Sigmoid colon (tissue), 7 donors: ENCODE results near the gene KIAA0930. TPM values are rescaled to one million over a fixed set of nuclear protein-coding genes. Genes with fewer than 3 reads are reported as not detected.

Source experiments
- DNase-seq: peaks from one replicate; pipeline ENCODE4 v3.0.0-alpha.2; 2019
- H3K27ac ChIP-seq, 4 donors: fragments of 200-600 bp; sonication (generic); one replicate each; pipeline ENCODE4 v1.5.1; 2016 to 2019; ENCODE audit warnings: mild to moderate bottlenecking in 1 of 4
- H3K27me3 ChIP-seq, 3 donors: fragments of 200-600 bp; sonication (generic); one replicate each; pipeline ENCODE4 v1.5.1; 2019; ENCODE audit warnings: mild to moderate bottlenecking in 1 of 3
- H3K36me3 ChIP-seq, 4 donors: fragments of 200-600 bp; sonication (generic); one replicate each; pipeline ENCODE4 v1.5.1; 2016 to 2019
- H3K4me1 ChIP-seq, 4 donors: fragments of 200-600 bp; sonication (generic); one replicate each; pipeline ENCODE4 v1.5.1; 2017 to 2019
- H3K4me3 ChIP-seq, 4 donors: fragments of 200-600 bp; sonication (generic); one replicate each; pipeline ENCODE4 v1.5.1; 2017 to 2019; ENCODE audit warnings: mild to moderate bottlenecking in 2 of 4, moderate library complexity in 1 of 4
- H3K9me3 ChIP-seq, 4 donors: fragments of 200-600 bp in 3 of 4; sonication (generic) in 3 of 4; one replicate each; pipeline versions ENCODE4 v1.5.1 to v1.6.1; 2013 to 2019
- CTCF ChIP-seq, 4 experiments: fragments of 450-650 bp in 3 of 4; fragments of 200-600 bp in 1 of 4; IDR thresholded peaks; one replicate each; pipeline ENCODE4 v1.5.1; 2016 to 2019; ENCODE audit warnings: antibody characterized with exemption in 4 of 4, mild to moderate bottlenecking in 3 of 4, moderate library complexity in 2 of 4
- EP300 ChIP-seq, 4 donors: sonication (generic); formaldehyde crosslinking; IDR thresholded peaks; one replicate each; pipeline ENCODE4 v1.6.1; 2017; ENCODE audit warnings: antibody characterized with exemption in 4 of 4
- POLR2A ChIP-seq, 2 donors: fragments of 450-650 bp; IDR thresholded peaks; one replicate each; pipeline ENCODE4 v1.6.1; 2016; ENCODE audit warnings: antibody characterized with exemption in 2 of 2, mild to moderate bottlenecking in 2 of 2, moderate library complexity in 2 of 2
- POLR2AphosphoS5 ChIP-seq, 4 donors: sonication (generic); formaldehyde crosslinking; IDR thresholded peaks; one replicate each; pipeline ENCODE4 v1.6.1; 2017; ENCODE audit warnings: antibody characterized with exemption in 4 of 4
- WGBS, 2 donors: extraction: QIAGEN DNeasy Blood & Tissue Kit; methylation state at CpG; one replicate each; pipeline ENCODE4 v1.1.7; 2013; 5-methylcytosine and 5-hydroxymethylcytosine counted together
- intact Hi-C: fragments of 100-400 bp; cut with DNase I; formaldehyde crosslinking; loops from one replicate; pipeline ENCODE4 v1.15.1; 2023
- polyA plus RNA-seq, 3 donors: library from polyadenylated mRNA; stranded (reverse); fragments of 200-250 nt; gene quantifications; one replicate each; pipeline ENCODE4 v1.2.3, GENCODE V29; 2013
- total RNA-seq, 4 donors: library from RNA; depleted of rRNA; stranded (reverse); fragments of >200 nt; gene quantifications; one replicate each; pipeline ENCODE4 v1.1.0, GENCODE V29; 2016
- donor health status: healthy with polysubstance abuse.
- donor health status: Bipolar disorder and iron deficiency.
- donor health status: healthy.

Gene KIAA0930
- total and polyA plus RNA-seq, 7 donors, result 14.4 to 56.5 (median 26.8) TPM

- H3K4me1 ChIP-seq, result peaks cover 0 to 32% (median 14%) of the 10 kb centered on the region in 4 donors
- H3K27ac ChIP-seq, result peak overlapping the region in 3 of 4 donors; percentile 44 to 67 (median 65)
- no peaks in the 10 kb centered on the region for H3K27me3 ChIP-seq
- no peak for DNase-seq
- no peak overlapping the region for H3K4me3 ChIP-seq
- intact Hi-C loops, result loop anchor here (5.0 kb wide), 2 partner anchors 52 to 102 kb away; no protein-coding TSS in a partner anchor
- peaks cover 0 to 18% (median 2%) of the 10 kb centered on the region in 4 donors for H3K36me3 ChIP-seq
- TF ChIP-seq POLR2AphosphoS5 (IDR thresholded peaks at IDR 0.05) (no peak), POLR2A (IDR thresholded peaks at IDR 0.05) (no peak), EP300 (IDR thresholded peaks at IDR 0.05) (no peak), CTCF (IDR thresholded peaks at IDR 0.05) (peak in 1 of 4 experiments; percentile 12)
- 24 to 46% methylated on average over 5 of the region's 5 CpGs for WGBS, 2 donors
- H3K9me3 ChIP-seq, result no peaks in the 10 kb centered on the region
Observed at GRCh38 chr22:45159652-45160462, 80.8 kb downstream of the KIAA0930 start.

- no peak overlapping the region for H3K4me3 ChIP-seq
- H3K9me3 ChIP-seq, result no peaks in the 10 kb centered on the region
- H3K36me3 ChIP-seq, result peaks cover 0 to 18% (median 2%) of the 10 kb centered on the region in 4 donors
- intact Hi-C loops, result no loop called here
- peak overlapping the region; percentile 44 to 67 (median 63) for H3K27ac ChIP-seq
- H3K27me3 ChIP-seq, result no peaks in the 10 kb centered on the region
- peaks cover 0 to 22% (median 13%) of the 10 kb centered on the region in 4 donors for H3K4me1 ChIP-seq
- DNase-seq, result no peak
- TF ChIP-seq CTCF (IDR thresholded peaks at IDR 0.05) (no peak), POLR2A (IDR thresholded peaks at IDR 0.05) (no peak), EP300 (IDR thresholded peaks at IDR 0.05) (no peak), POLR2AphosphoS5 (IDR thresholded peaks at IDR 0.05) (no peak)
- 89 to 90% methylated on average over 3 of the region's 3 CpGs for WGBS, 2 donors
Observed at GRCh38 chr22:45157907-45158306, 82.8 kb downstream of the KIAA0930 start.

- no peak overlapping the region for H3K27ac ChIP-seq
- intact Hi-C loops, result no loop called here
- no peak overlapping the region for H3K4me3 ChIP-seq
- no peaks in the 10 kb centered on the region for H3K27me3 ChIP-seq
- TF ChIP-seq EP300 (IDR thresholded peaks at IDR 0.05) (no peak), CTCF (IDR thresholded peaks at IDR 0.05) (no peak), POLR2AphosphoS5 (IDR thresholded peaks at IDR 0.05) (no peak), POLR2A (IDR thresholded peaks at IDR 0.05) (no peak)
- WGBS, 2 donors, result 81 to 84% methylated on average over 9 of the region's 9 CpGs
- H3K4me1 ChIP-seq, result peaks cover 0 to 12% (median 6%) of the 10 kb centered on the region in 4 donors
- H3K9me3 ChIP-seq, result no peaks in the 10 kb centered on the region
- H3K36me3 ChIP-seq, result peaks cover 0 to 27% (median 2%) of the 10 kb centered on the region in 4 donors
- DNase-seq, result no peak
Observed at GRCh38 chr22:45155050-45155840, 85.4 kb downstream of the KIAA0930 start.

GRCh38 chr22:45154383-45154782, 86.3 kb downstream of the KIAA0930 start:
- H3K9me3 ChIP-seq, result no peaks in the 10 kb centered on the region
- H3K4me3 ChIP-seq, result no peak overlapping the region
- H3K27ac ChIP-seq, result no peak overlapping the region
- peaks cover 0 to 9% (median 4%) of the 10 kb centered on the region in 4 donors for H3K4me1 ChIP-seq
- WGBS, 2 donors, result 77 to 86% methylated on average over 3 of the region's 3 CpGs
- no peak for DNase-seq
- H3K36me3 ChIP-seq, result peaks cover 0 to 29% (median 2%) of the 10 kb centered on the region in 4 donors
- no peak for TF ChIP-seq POLR2A (IDR thresholded peaks at IDR 0.05)
- no peak for TF ChIP-seq CTCF (IDR thresholded peaks at IDR 0.05)
- no peak for TF ChIP-seq POLR2AphosphoS5 (IDR thresholded peaks at IDR 0.05)
- TF ChIP-seq EP300 (IDR thresholded peaks at IDR 0.05), result no peak
- H3K27me3 ChIP-seq, result no peaks in the 10 kb centered on the region
- intact Hi-C loops, result no loop called here
